H9 (cell line): ENCODE data around the gene STX2. TPM values are rescaled to one million over a fixed set of nuclear protein-coding genes. Genes with fewer than 3 reads are reported as not detected.

ENCODE experiments used
- DNase-seq: peaks from one replicate; pipeline ENCODE4 v3.0.0-alpha.2; 2017
- H2AFZ ChIP-seq: one replicate; pipeline ENCODE4 v1.6.1; 2013; ENCODE audit warnings: mild to moderate bottlenecking, low read length, control low read depth, moderate library complexity
- H2AK5ac ChIP-seq: 2 replicates; pipeline ENCODE4 v1.6.1; 2013; ENCODE audit warnings: low read length, control low read depth, mixed read lengths; ENCODE audit not compliant: insufficient read length
- H2BK120ac ChIP-seq: one replicate; pipeline ENCODE4 v1.6.1; 2013; ENCODE audit warnings: low read depth, mild to moderate bottlenecking, low read length, control low read depth, inconsistent platforms; ENCODE audit not compliant: poor library complexity, severe bottlenecking
- H2BK12ac ChIP-seq: 2 replicates; pipeline ENCODE4 v1.6.1; 2013; ENCODE audit warnings: low read length, control low read depth, mixed read lengths, low read depth; ENCODE audit not compliant: insufficient read length
- H2BK15ac ChIP-seq: 2 replicates; pipeline ENCODE4 v1.6.1; 2013; ENCODE audit warnings: low read depth, low read length, control low read depth
- H2BK20ac ChIP-seq: one replicate; pipeline ENCODE4 v1.6.1; 2013; ENCODE audit warnings: low read depth, mild to moderate bottlenecking, low read length, control low read depth, inconsistent platforms; ENCODE audit not compliant: poor library complexity, severe bottlenecking
- H2BK5ac ChIP-seq: 2 replicates; pipeline ENCODE4 v1.6.1; 2013; ENCODE audit warnings: low read length, control low read depth, mixed read lengths; ENCODE audit not compliant: insufficient read length
- H3K14ac ChIP-seq: 2 replicates; pipeline ENCODE4 v1.6.1; 2013; ENCODE audit warnings: low read length, control low read depth; ENCODE audit not compliant: insufficient read depth
- H3K18ac ChIP-seq: 2 replicates; pipeline ENCODE4 v1.6.1; 2013; ENCODE audit warnings: low read depth, mild to moderate bottlenecking, mixed read lengths, low read length, control low read depth; ENCODE audit not compliant: insufficient read length
- H3K23ac ChIP-seq: 2 replicates; pipeline ENCODE4 v1.6.1; 2013; ENCODE audit warnings: low read length, control low read depth, mixed read lengths, low read depth; ENCODE audit not compliant: insufficient read length
- H3K23me2 ChIP-seq: 2 replicates; pipeline ENCODE4 v1.6.1; 2013; ENCODE audit warnings: low read depth, mild to moderate bottlenecking, mixed read lengths, low read length, control low read depth; ENCODE audit not compliant: insufficient read length, poor library complexity, severe bottlenecking
- H3K27ac ChIP-seq: 2 replicates; pipeline ENCODE4 v1.5.1; 2013; ENCODE audit warnings: low read length, control low read depth, mixed read lengths, low read depth; ENCODE audit not compliant: insufficient read length
- H3K27me3 ChIP-seq: 2 replicates; pipeline ENCODE4 v1.6.1; 2013; ENCODE audit warnings: low read length, control low read depth, inconsistent platforms; ENCODE audit not compliant: insufficient read depth
- H3K4ac ChIP-seq: 2 replicates; pipeline ENCODE4 v1.6.1; 2013; ENCODE audit warnings: low read depth, mild to moderate bottlenecking, control low read depth, inconsistent platforms, low read length, moderate library complexity
- H3K4me1 ChIP-seq: 2 replicates; pipeline ENCODE4 v1.6.1; 2013; ENCODE audit warnings: low read length, control low read depth, inconsistent platforms; ENCODE audit not compliant: insufficient read depth
- H3K4me2 ChIP-seq: 2 replicates; pipeline ENCODE4 v1.6.1; 2013; ENCODE audit warnings: low read length, control low read depth, mixed read lengths; ENCODE audit not compliant: insufficient read length, insufficient read depth
- H3K56ac ChIP-seq: 2 replicates; pipeline ENCODE4 v1.6.1; 2013; ENCODE audit warnings: low read depth, mild to moderate bottlenecking, mixed read lengths, low read length, control low read depth; ENCODE audit not compliant: insufficient read length
- H3K79me1 ChIP-seq: 2 replicates; pipeline ENCODE4 v1.6.1; 2013; ENCODE audit warnings: low read depth, mild to moderate bottlenecking, moderate library complexity, low read length, control low read depth, inconsistent platforms; ENCODE audit not compliant: insufficient read depth, poor library complexity, severe bottlenecking
- H3K79me2 ChIP-seq: 2 replicates; pipeline ENCODE4 v1.6.1; 2013; ENCODE audit warnings: low read length, control low read depth, inconsistent platforms; ENCODE audit not compliant: insufficient read depth
- H3K9ac ChIP-seq: 2 replicates; pipeline ENCODE4 v1.6.1; 2013; ENCODE audit warnings: low read length, control low read depth, mixed read lengths; ENCODE audit not compliant: insufficient read length; ENCODE audit errors: extremely low read depth
- H3K9me3 ChIP-seq: one replicate; pipeline ENCODE4 v1.6.1; 2013; ENCODE audit warnings: low read depth, low read length, inconsistent platforms; ENCODE audit not compliant: control insufficient read depth
- H3T11ph ChIP-seq: one replicate; pipeline ENCODE4 v1.6.1; 2013; ENCODE audit warnings: mild to moderate bottlenecking, low read length, control low read depth, inconsistent platforms
- H4K20me1 ChIP-seq: one replicate; pipeline ENCODE4 v1.6.1; 2013; ENCODE audit not compliant: control insufficient read depth, insufficient read length, insufficient read depth
- H4K5ac ChIP-seq: 2 replicates; pipeline ENCODE4 v1.6.1; 2013; ENCODE audit warnings: low read depth, mild to moderate bottlenecking, mixed read lengths, low read length, control low read depth; ENCODE audit not compliant: insufficient read length
- H4K8ac ChIP-seq: replicated peaks from 2 replicates; pipeline ENCODE4 v1.6.1; 2013; ENCODE audit warnings: low read length, control low read depth, mixed read lengths, low read depth; ENCODE audit not compliant: insufficient read length
- H4K91ac ChIP-seq: 2 replicates; pipeline ENCODE4 v1.6.1; 2013; ENCODE audit warnings: low read depth, mild to moderate bottlenecking, moderate library complexity, mixed read lengths, low read length, control low read depth; ENCODE audit not compliant: insufficient read length
- H3K27ac Mint-ChIP-seq, 3 experiments: 2 replicates in 2 of 3; 3 replicates in 1 of 3; pipeline ENCODE4 v1.8.0; 2020 to 2021; ENCODE audit warnings: mixed read lengths in 3 of 3, mild to moderate bottlenecking in 1 of 3, moderate library complexity in 1 of 3
- H3K27me3 Mint-ChIP-seq: 2 replicates; pipeline ENCODE4 v1.8.0; 2021; ENCODE audit warnings: low read depth, mild to moderate bottlenecking, moderate library complexity, mixed read lengths
- H3K36me3 Mint-ChIP-seq, 3 experiments: 2 replicates in 2 of 3; 3 replicates in 1 of 3; pipeline ENCODE4 v1.8.0; 2020 to 2021; ENCODE audit warnings: low read depth in 3 of 3, mixed read lengths in 3 of 3; ENCODE audit not compliant: insufficient read depth in 1 of 3
- H3K4me1 Mint-ChIP-seq, 2 experiments: 2 replicates each; pipeline ENCODE4 v1.8.0; 2020; ENCODE audit warnings: mixed read lengths in 2 of 2
- H3K4me3 Mint-ChIP-seq, 2 experiments: 2 replicates in 1 of 2; 3 replicates in 1 of 2; pipeline ENCODE4 v1.8.0; 2020 to 2021; ENCODE audit warnings: mild to moderate bottlenecking in 2 of 2, mixed read lengths in 2 of 2, moderate library complexity in 1 of 2
- H3K9me3 Mint-ChIP-seq, 2 experiments: 2 replicates in 1 of 2; 3 replicates in 1 of 2; pipeline ENCODE4 v1.8.0; 2020; ENCODE audit warnings: mild to moderate bottlenecking in 2 of 2, mixed read lengths in 2 of 2, moderate library complexity in 1 of 2
- WGBS: extraction: QIAGEN DNeasy Blood & Tissue Kit; methylation state at CpG from one replicate; pipeline ENCODE4 v1.1.7; 2013; ENCODE audit warnings: missing lambda C conversion rate, low lambda C conversion rate, mixed read lengths; ENCODE audit not compliant: insufficient read length; ENCODE audit errors: extremely low coverage; 5-methylcytosine and 5-hydroxymethylcytosine counted together
- total RNA-seq: library from RNA; stranded (reverse); gene quantifications from 2 replicates; pipeline ENCODE4 v1.2.1, GENCODE V29; 2021
- TF ChIP-seq, protein P1 (sequence below): fragments of 200-600 bp; sonication (generic); conservative IDR thresholded peaks from 3 replicates; pipeline ENCODE4 v1.8.0; 2021; ENCODE audit warnings: antibody characterized with exemption, mild to moderate bottlenecking

The STX2 gene
- total RNA-seq, 1 experiment from 2014 or later: 19.4 TPM

DNA sequence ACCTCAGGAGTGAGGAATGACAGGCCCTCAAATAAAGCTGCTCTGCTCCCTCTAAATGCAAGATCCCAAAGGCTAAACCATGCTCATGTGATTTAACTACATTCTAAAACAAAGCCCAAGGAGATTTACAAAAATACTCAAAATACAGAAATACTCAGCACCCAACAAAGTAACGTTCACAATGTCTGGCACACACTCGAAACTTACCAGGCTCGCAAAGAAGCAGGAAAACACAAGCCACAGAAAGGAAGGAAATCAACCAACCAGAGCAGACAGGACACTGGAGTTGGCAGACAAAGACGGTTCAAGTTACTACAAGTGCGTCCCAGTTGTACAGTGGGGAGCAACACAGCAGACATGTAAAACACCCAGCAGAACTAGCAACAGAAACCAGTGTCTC lies 33.4 kb downstream of the STX2 start:
- Mint-ChIP-seq H3K4me1 (0 out of 4 replicates have a peak, but pooled peaks cover 0 to 2% of the 10 kb centered on the region in 2 experiments), H3K27ac (no peak overlapping the region; a peak in 1 of 7 replicates), H3K36me3 (peaks cover 33 to 67% (median 65%) of the 10 kb centered on the region in 3 experiments), H3K4me3 (no peak overlapping the region), H3K9me3 (no peaks in the 10 kb centered on the region), H3K27me3 (no peaks in the 10 kb centered on the region)
- H2BK20ac ChIP-seq: no peak overlapping the region
- no peak overlapping the region for H4K8ac ChIP-seq
- no peak overlapping the region for H3K23ac ChIP-seq
- TF ChIP-seq, protein P1, sequence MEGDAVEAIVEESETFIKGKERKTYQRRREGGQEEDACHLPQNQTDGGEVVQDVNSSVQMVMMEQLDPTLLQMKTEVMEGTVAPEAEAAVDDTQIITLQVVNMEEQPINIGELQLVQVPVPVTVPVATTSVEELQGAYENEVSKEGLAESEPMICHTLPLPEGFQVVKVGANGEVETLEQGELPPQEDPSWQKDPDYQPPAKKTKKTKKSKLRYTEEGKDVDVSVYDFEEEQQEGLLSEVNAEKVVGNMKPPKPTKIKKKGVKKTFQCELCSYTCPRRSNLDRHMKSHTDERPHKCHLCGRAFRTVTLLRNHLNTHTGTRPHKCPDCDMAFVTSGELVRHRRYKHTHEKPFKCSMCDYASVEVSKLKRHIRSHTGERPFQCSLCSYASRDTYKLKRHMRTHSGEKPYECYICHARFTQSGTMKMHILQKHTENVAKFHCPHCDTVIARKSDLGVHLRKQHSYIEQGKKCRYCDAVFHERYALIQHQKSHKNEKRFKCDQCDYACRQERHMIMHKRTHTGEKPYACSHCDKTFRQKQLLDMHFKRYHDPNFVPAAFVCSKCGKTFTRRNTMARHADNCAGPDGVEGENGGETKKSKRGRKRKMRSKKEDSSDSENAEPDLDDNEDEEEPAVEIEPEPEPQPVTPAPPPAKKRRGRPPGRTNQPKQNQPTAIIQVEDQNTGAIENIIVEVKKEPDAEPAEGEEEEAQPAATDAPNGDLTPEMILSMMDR: no peak
- H2BK15ac ChIP-seq: no peak overlapping the region
- H4K5ac ChIP-seq: no peak overlapping the region
- H3K4me1 ChIP-seq: no peaks in the 10 kb centered on the region
- DNase-seq: peak; percentile 10
- no peak overlapping the region for H3K4me2 ChIP-seq
- no peak overlapping the region for H3K4ac ChIP-seq
- H3K18ac ChIP-seq: no peak overlapping the region
- H2BK12ac ChIP-seq: no peak overlapping the region
- no peak overlapping the region for H2AK5ac ChIP-seq
- H3K14ac ChIP-seq: no peak overlapping the region
- H2BK120ac ChIP-seq: no peak overlapping the region
- no peak overlapping the region for H3K56ac ChIP-seq
- H2BK5ac ChIP-seq: no peak overlapping the region
- no peak overlapping the region for H3T11ph ChIP-seq
- no peak overlapping the region for H4K91ac ChIP-seq
- no CpG with 5 or more reads among the region's 5 CpGs for WGBS
- H3K27ac ChIP-seq: no peak overlapping the region
- no peaks in the 10 kb centered on the region for H3K9me3 ChIP-seq
- no peaks in the 10 kb centered on the region for H3K27me3 ChIP-seq
- no peak overlapping the region for H3K9ac ChIP-seq
- H3K23me2 ChIP-seq: no peaks in the 10 kb centered on the region
- H3K79me1 ChIP-seq: no peaks in the 10 kb centered on the region
- H2AFZ ChIP-seq: no peak overlapping the region
- no peaks in the 10 kb centered on the region for H4K20me1 ChIP-seq
- no peaks in the 10 kb centered on the region for H3K79me2 ChIP-seq
